Activated CD4-positive, alpha-beta T cell treated with anti-CD3 and anti-CD28 coated beads, Interleukin-2, Interleukin-6, amounts not matched to agents 100 ng/mL and 50 ng/mL, durations not matched to agents 16 hours and 8 hours (primary cell): ENCODE measurements around the gene PDE4D.

Source experiments
- DNase-seq: peaks from one replicate; pipeline ENCODE4 v3.0.0-alpha.2; 2020

Gene PDE4D

GRCh38 chr5:59236986-59237385, 656.5 kb downstream of the PDE4D start:
- DNase-seq, result no peak

GRCh38 chr5:59236448-59236847, 657.1 kb downstream of the PDE4D start:
- no peak for DNase-seq

- no peak for DNase-seq
Measured at GRCh38 chr5:59234236-59234635, 659.3 kb downstream of the PDE4D start.

GRCh38 chr5:59231221-59231931, 662.1 kb downstream of the PDE4D start:
- no peak for DNase-seq

GRCh38 chr5:59222687-59223511, 670.6 kb downstream of the PDE4D start:
- no peak for DNase-seq

- DNase-seq, result no peak
Measured at GRCh38 chr5:59221769-59222168, 671.8 kb downstream of the PDE4D start.

GRCh38 chr5:59218424-59219045, 675.0 kb downstream of the PDE4D start:
- no peak for DNase-seq

GRCh38 chr5:59216841-59217240, 676.7 kb downstream of the PDE4D start:
- no peak for DNase-seq

- DNase-seq, result no peak
Measured at GRCh38 chr5:59212596-59212995, 680.9 kb downstream of the PDE4D start.

GRCh38 chr5:59209758-59210359, 683.7 kb downstream of the PDE4D start:
- DNase-seq, result no peak

- DNase-seq, result no peak
Measured at GRCh38 chr5:59208474-59208873, 685.1 kb downstream of the PDE4D start.

GRCh38 chr5:59207401-59207800, 686.1 kb downstream of the PDE4D start:
- DNase-seq, result no peak

GRCh38 chr5:59206132-59206581, 687.4 kb downstream of the PDE4D start:
- DNase-seq, result no peak

- DNase-seq, result no peak
Measured at GRCh38 chr5:59204114-59204897, 689.2 kb downstream of the PDE4D start.

GRCh38 chr5:59199868-59200267, 693.7 kb downstream of the PDE4D start:
- no peak for DNase-seq

GRCh38 chr5:59198832-59199231, 694.7 kb downstream of the PDE4D start:
- DNase-seq, result no peak

GRCh38 chr5:59198365-59198764, 695.2 kb downstream of the PDE4D start:
- no peak for DNase-seq

GRCh38 chr5:59197911-59198310, 695.6 kb downstream of the PDE4D start:
- no peak for DNase-seq

- no peak for DNase-seq
Measured at GRCh38 chr5:59193616-59194319, 699.8 kb downstream of the PDE4D start.

- no peak for DNase-seq
Measured at GRCh38 chr5:59190746-59191145, 702.8 kb downstream of the PDE4D start.

- DNase-seq, result no peak
Measured at GRCh38 chr5:59189472-59190244, 703.9 kb downstream of the PDE4D start.
